Measurements from ENCODE around the gene ETFBKMT.
"Not testable (repeated sequence)": the region's sequence is repeated elsewhere in the genome, so short reads cannot be mapped to it uniquely, and the experiment has no call there.

ETFBKMT gene

GRCh38 chr12:31702047-31702446 lies 42.6 kb downstream of the ETFBKMT start:
- DNase-seq (ENCODE audit: low read depth, low spot score), result peak; percentile 7
- in situ Hi-C loops (cut with HindIII; ENCODE audit: low sequenced_read_pairs), result no loop called here
- no peak overlapping the region for H3K4me3 ChIP-seq (ENCODE audit: low read depth, low read length)
- TF ChIP-seq CTCF (IDR thresholded peaks at IDR 0.05; ENCODE audit: low read depth, low read length), result no peak

GRCh38 chr12:31705621-31706020 lies 46.1 kb downstream of the ETFBKMT start:
- TF ChIP-seq CTCF (IDR thresholded peaks at IDR 0.05; ENCODE audit: low read depth, low read length), result no peak
- in situ Hi-C loops (cut with HindIII; ENCODE audit: low sequenced_read_pairs), result no loop called here

GRCh38 chr12:31708118-31708517 lies 48.6 kb downstream of the ETFBKMT start:
- DNase-seq (ENCODE audit: low read depth, low spot score); H3K4me3 ChIP-seq (ENCODE audit: low read depth, low read length); in situ Hi-C loops (cut with HindIII; ENCODE audit: low sequenced_read_pairs): not testable (repeated sequence)

More at GRCh38 chr12:31705621-31706020, 46.1 kb downstream of the ETFBKMT start:
- DNase-seq (ENCODE audit: low read depth, low spot score), result no peak
- H3K4me3 ChIP-seq (ENCODE audit: low read depth, low read length), result no peak overlapping the region

GRCh38 chr12:31710021-31710818 lies 50.7 kb downstream of the ETFBKMT start:
- TF ChIP-seq CTCF (IDR thresholded peaks at IDR 0.05; ENCODE audit: low read depth, low read length), result no peak
- no peak for DNase-seq (ENCODE audit: low read depth, low spot score)
- H3K4me3 ChIP-seq (ENCODE audit: low read depth, low read length), result no peak overlapping the region
- in situ Hi-C loops (cut with HindIII; ENCODE audit: low sequenced_read_pairs), result no loop called here

- in situ Hi-C loops (cut with HindIII; ENCODE audit: low sequenced_read_pairs), result no loop called here
- no peak overlapping the region for H3K4me3 ChIP-seq (ENCODE audit: low read depth, low read length)
- no peak for TF ChIP-seq CTCF (IDR thresholded peaks at IDR 0.05; ENCODE audit: low read depth, low read length)
- DNase-seq (ENCODE audit: low read depth, low spot score), result no peak
Observed at GRCh38 chr12:31712877-31713276, 53.4 kb downstream of the ETFBKMT start.

- in situ Hi-C loops (cut with HindIII; ENCODE audit: low sequenced_read_pairs), result no loop called here
- TF ChIP-seq CTCF (IDR thresholded peaks at IDR 0.05; ENCODE audit: low read depth, low read length), result no peak
- H3K4me3 ChIP-seq (ENCODE audit: low read depth, low read length), result no peak overlapping the region
- DNase-seq (ENCODE audit: low read depth, low spot score), result no peak
Observed at GRCh38 chr12:31714406-31715271, 55.2 kb downstream of the ETFBKMT start.

All from astrocyte of the spinal cord (primary cell).